Neuronal stem cell (in vitro differentiated cells): Measurements from ENCODE around the gene TUBGCP5.
A peak's percentile ranks its signal among the peaks of the same experiment; 100 is the strongest.

ENCODE experiments used
- DNase-seq: peaks from one replicate; pipeline ENCODE4 v3.0.0-alpha.2; 2013; ENCODE audit warnings: low spot score
- H2AFZ ChIP-seq: one replicate; pipeline ENCODE4 v1.6.1; 2013; ENCODE audit warnings: mild to moderate bottlenecking, low read length, inconsistent platforms
- H2AK5ac ChIP-seq: 2 replicates; pipeline ENCODE4 v1.6.1; 2013; ENCODE audit warnings: low read depth, mild to moderate bottlenecking, inconsistent platforms, low read length, moderate library complexity, mixed read lengths
- H2BK120ac ChIP-seq: 2 replicates; pipeline ENCODE4 v1.6.1; 2013; ENCODE audit warnings: low read depth, mild to moderate bottlenecking, inconsistent platforms, low read length, moderate library complexity, mixed read lengths
- H2BK12ac ChIP-seq: one replicate; pipeline ENCODE4 v1.6.1; 2013; ENCODE audit warnings: low read length, inconsistent platforms
- H2BK15ac ChIP-seq: 2 replicates; pipeline ENCODE4 v1.6.1; 2013; ENCODE audit warnings: mild to moderate bottlenecking, low read length, inconsistent platforms, mixed read lengths
- H2BK5ac ChIP-seq: one replicate; pipeline ENCODE4 v1.6.1; 2013; ENCODE audit warnings: inconsistent platforms, mild to moderate bottlenecking, low read length, moderate library complexity
- H3K14ac ChIP-seq: one replicate; pipeline ENCODE4 v1.6.1; 2013; ENCODE audit warnings: low read length, inconsistent platforms
- H3K18ac ChIP-seq: 2 replicates; pipeline ENCODE4 v1.6.1; 2013; ENCODE audit warnings: low read length, inconsistent platforms
- H3K23ac ChIP-seq: 2 replicates; pipeline ENCODE4 v1.6.1; 2013; ENCODE audit warnings: low read depth, mild to moderate bottlenecking, mixed read lengths, low read length, inconsistent platforms; ENCODE audit not compliant: poor library complexity
- H3K27ac ChIP-seq: replicated peaks from 3 replicates; pipeline ENCODE4 v1.5.1; 2013; ENCODE audit warnings: low read length, inconsistent platforms
- H3K27me3 ChIP-seq, 3 experiments: 2 replicates each; pipeline ENCODE4 v1.6.1; 2013; ENCODE audit warnings: low read length in 3 of 3, mild to moderate bottlenecking in 2 of 3, inconsistent platforms in 1 of 3, low read depth in 1 of 3, mixed read lengths in 1 of 3, moderate library complexity in 1 of 3; ENCODE audit not compliant: control insufficient read depth in 3 of 3, insufficient read depth in 3 of 3
- H3K36me3 ChIP-seq, 2 donors: replicated peaks in 1 of 2; 2 replicates each; pipeline ENCODE4 v1.6.1; 2013; ENCODE audit warnings: low read length in 2 of 2; ENCODE audit not compliant: control insufficient read depth in 2 of 2, insufficient read depth in 2 of 2
- H3K4ac ChIP-seq: 2 replicates; pipeline ENCODE4 v1.6.1; 2013; ENCODE audit warnings: inconsistent platforms, mild to moderate bottlenecking, low read length, moderate library complexity
- H3K4me1 ChIP-seq, 2 donors: 1 replicate in 1 of 2; 2 replicates in 1 of 2; pipeline ENCODE4 v1.6.1; 2013; ENCODE audit warnings: low read length in 2 of 2, low read depth in 1 of 2; ENCODE audit not compliant: control insufficient read depth in 2 of 2, insufficient read depth in 1 of 2
- H3K4me2 ChIP-seq: one replicate; pipeline ENCODE4 v1.6.1; 2013; ENCODE audit warnings: mild to moderate bottlenecking, low read length, inconsistent platforms; ENCODE audit not compliant: insufficient read depth, poor library complexity, severe bottlenecking
- H3K4me3 ChIP-seq, 2 donors: 2 replicates each; pipeline ENCODE4 v1.5.1; 2013; ENCODE audit warnings: low read length in 2 of 2, mild to moderate bottlenecking in 2 of 2, inconsistent platforms in 1 of 2, moderate library complexity in 1 of 2
- H3K79me1 ChIP-seq: one replicate; pipeline ENCODE4 v1.6.1; 2013; ENCODE audit warnings: low read depth, mild to moderate bottlenecking, inconsistent platforms, low read length, moderate library complexity
- H3K9ac ChIP-seq: one replicate; pipeline ENCODE4 v1.6.1; 2013; ENCODE audit warnings: mild to moderate bottlenecking, low read depth, low read length, inconsistent platforms; ENCODE audit not compliant: poor library complexity
- H3K9me3 ChIP-seq, 2 donors: replicated peaks in 1 of 2; 2 replicates each; pipeline versions ENCODE3 to v1.6.1; 2013; ENCODE audit warnings: low read length in 2 of 2, mild to moderate bottlenecking in 2 of 2, inconsistent platforms in 1 of 2, low read depth in 1 of 2, mixed read lengths in 1 of 2, moderate library complexity in 1 of 2; ENCODE audit not compliant: control insufficient read depth in 2 of 2, insufficient read depth in 1 of 2
- H4K8ac ChIP-seq: one replicate; pipeline ENCODE4 v1.6.1; 2013; ENCODE audit warnings: low read depth, mild to moderate bottlenecking, inconsistent platforms, low read length, moderate library complexity
- H4K91ac ChIP-seq: one replicate; pipeline ENCODE4 v1.6.1; 2013; ENCODE audit warnings: low read length, low read depth, mild to moderate bottlenecking, inconsistent platforms; ENCODE audit not compliant: poor library complexity
- WGBS, 2 donors: extraction: QIAGEN DNeasy Blood & Tissue Kit; methylation state at CpG; one replicate each; pipeline ENCODE4 v1.1.7; 2013; ENCODE audit warnings: missing lambda C conversion rate in 2 of 2, mixed read lengths in 1 of 2; ENCODE audit not compliant: insufficient read length in 2 of 2, insufficient replicate concordance in 1 of 2; ENCODE audit errors: extremely low coverage in 2 of 2; 5-methylcytosine and 5-hydroxymethylcytosine counted together

TUBGCP5 gene

GRCh38 chr15:23064156-23064555, 24.8 kb upstream of the TUBGCP5 start:
- H3K27me3 ChIP-seq = peaks cover 0 to 3% (median 0%) of the 10 kb centered on the region in 3 experiments
- H3K4me1 ChIP-seq = peaks cover 0 to 5% of the 10 kb centered on the region in 2 donors
- no peak overlapping the region for H3K27ac ChIP-seq
- peak overlapping the region; percentile 15 for H3K18ac ChIP-seq
- H3K4ac ChIP-seq = no peak overlapping the region
- H2BK120ac ChIP-seq = no peak overlapping the region
- H3K9ac ChIP-seq = no peak overlapping the region
- no peak overlapping the region for H2BK5ac ChIP-seq
- H4K91ac ChIP-seq = peak overlapping the region; percentile 6
- WGBS, 2 donors = no CpG with 5 or more reads among the region's 5 CpGs
- no peaks in the 10 kb centered on the region for H3K79me1 ChIP-seq
- H2AFZ ChIP-seq = no peak overlapping the region
- H2AK5ac ChIP-seq = no peak overlapping the region
- H3K36me3 ChIP-seq = no peaks in the 10 kb centered on the region
- no peak for DNase-seq
- peak overlapping the region in 1 of 2 donors; percentile 19 for H3K4me3 ChIP-seq
- H2BK12ac ChIP-seq = no peak overlapping the region
- H4K8ac ChIP-seq = no peak overlapping the region
- peaks cover 0 to 5% of the 10 kb centered on the region in 2 donors for H3K9me3 ChIP-seq
- H3K4me2 ChIP-seq = no peak overlapping the region
- H3K14ac ChIP-seq = peak overlapping the region; percentile 77
- no peak overlapping the region for H2BK15ac ChIP-seq
- H3K23ac ChIP-seq = peak overlapping the region; percentile 0

- Histone ChIP-seq H3K18ac (no peak overlapping the region), H3K4me3 (no peak overlapping the region), H3K4me1 (no peaks in the 10 kb centered on the region)
Measured at GRCh38 chr15:23057707-23058106, 18.3 kb upstream of the TUBGCP5 start.

GRCh38 chr15:23055316-23055715, 15.9 kb upstream of the TUBGCP5 start:
- no peak overlapping the region for H3K18ac ChIP-seq
- no peak overlapping the region for H3K4ac ChIP-seq
- no CpG with 5 or more reads among the region's 5 CpGs for WGBS, 2 donors
- H3K36me3 ChIP-seq = no peaks in the 10 kb centered on the region
- no peak overlapping the region for H2BK120ac ChIP-seq
- H2AK5ac ChIP-seq = no peak overlapping the region
- H3K79me1 ChIP-seq = no peaks in the 10 kb centered on the region
- H3K27ac ChIP-seq = no peak overlapping the region
- H4K8ac ChIP-seq = no peak overlapping the region
- H2BK5ac ChIP-seq = no peak overlapping the region
- H3K23ac ChIP-seq = no peak overlapping the region
- no peak overlapping the region for H3K4me2 ChIP-seq
- no peak overlapping the region for H2BK15ac ChIP-seq
- no peak overlapping the region for H2BK12ac ChIP-seq
- H3K14ac ChIP-seq = no peak overlapping the region
- H3K4me3 ChIP-seq = no peak overlapping the region
- no peak overlapping the region for H2AFZ ChIP-seq
- H3K4me1 ChIP-seq = no peaks in the 10 kb centered on the region
- H3K9ac ChIP-seq = no peak overlapping the region
- no peak overlapping the region for H4K91ac ChIP-seq
- DNase-seq = no peak
- no peaks in the 10 kb centered on the region for H3K9me3 ChIP-seq
- peaks cover 0 to 5% (median 0%) of the 10 kb centered on the region in 3 experiments for H3K27me3 ChIP-seq

More at GRCh38 chr15:23057707-23058106, 18.3 kb upstream of the TUBGCP5 start:
- H4K91ac ChIP-seq = no peak overlapping the region
- H4K8ac ChIP-seq = no peak overlapping the region
- no peak overlapping the region for H3K23ac ChIP-seq
- H2BK15ac ChIP-seq = no peak overlapping the region
- H3K14ac ChIP-seq = no peak overlapping the region
- H3K4me2 ChIP-seq = no peak overlapping the region
- DNase-seq = no peak
- H3K27ac ChIP-seq = no peak overlapping the region
- H3K27me3 ChIP-seq = peaks cover 0 to 8% (median 0%) of the 10 kb centered on the region in 3 experiments
- no peak overlapping the region for H2BK12ac ChIP-seq
- H3K79me1 ChIP-seq = no peaks in the 10 kb centered on the region
- H3K9me3 ChIP-seq = no peaks in the 10 kb centered on the region
- no peak overlapping the region for H2BK5ac ChIP-seq
- H2AK5ac ChIP-seq = no peak overlapping the region
- no peak overlapping the region for H3K9ac ChIP-seq
- no peak overlapping the region for H3K4ac ChIP-seq
- no peaks in the 10 kb centered on the region for H3K36me3 ChIP-seq
- no peak overlapping the region for H2BK120ac ChIP-seq
- no peak overlapping the region for H2AFZ ChIP-seq

GRCh38 chr15:23052522-23052921, 13.2 kb upstream of the TUBGCP5 start:
- H2BK120ac ChIP-seq = no peak overlapping the region
- H3K27ac ChIP-seq = no peak overlapping the region
- H3K18ac ChIP-seq = no peak overlapping the region
- H2BK15ac ChIP-seq = no peak overlapping the region
- no peak overlapping the region for H2AFZ ChIP-seq
- H4K8ac ChIP-seq = no peak overlapping the region
- H2AK5ac ChIP-seq = no peak overlapping the region
- peaks cover 0 to 5% (median 0%) of the 10 kb centered on the region in 3 experiments for H3K27me3 ChIP-seq
- no peak for DNase-seq
- H3K14ac ChIP-seq = no peak overlapping the region
- no CpG with 5 or more reads among the region's 2 CpGs for WGBS, 2 donors
- H3K9me3 ChIP-seq = no peaks in the 10 kb centered on the region
- H4K91ac ChIP-seq = no peak overlapping the region
- no peak overlapping the region for H2BK5ac ChIP-seq
- H3K23ac ChIP-seq = no peak overlapping the region
- no peak overlapping the region for H3K4me2 ChIP-seq
- H3K36me3 ChIP-seq = no peaks in the 10 kb centered on the region
- no peaks in the 10 kb centered on the region for H3K79me1 ChIP-seq
- H2BK12ac ChIP-seq = no peak overlapping the region
- no peak overlapping the region for H3K4ac ChIP-seq
- no peak overlapping the region for H3K9ac ChIP-seq
- H3K4me1 ChIP-seq = no peaks in the 10 kb centered on the region
- H3K4me3 ChIP-seq = no peak overlapping the region
